Osteocyte (in vitro differentiated cells): ENCODE results near the gene TMPRSS6. TPM values are rescaled to one million over a fixed set of nuclear protein-coding genes. Genes with fewer than 3 reads are reported as not detected.

Experiments
- DNase-seq: peaks from one replicate; pipeline ENCODE4 v3.0.0; 2021; ENCODE audit warnings: mixed read lengths; ENCODE audit not compliant: unreplicated experiment; ENCODE audit errors: extremely low spot score
- H3K27ac Mint-ChIP-seq: one replicate; pipeline ENCODE4 v1.8.0; 2021; ENCODE audit warnings: mild to moderate bottlenecking, mixed read lengths; ENCODE audit not compliant: unreplicated experiment
- H3K27me3 Mint-ChIP-seq: one replicate; pipeline ENCODE4 v1.8.0; 2021; ENCODE audit warnings: mixed read lengths; ENCODE audit not compliant: unreplicated experiment
- H3K36me3 Mint-ChIP-seq: one replicate; pipeline ENCODE4 v1.8.0; 2021; ENCODE audit warnings: mixed read lengths; ENCODE audit not compliant: unreplicated experiment
- H3K4me1 Mint-ChIP-seq: one replicate; pipeline ENCODE4 v1.8.0; 2021; ENCODE audit warnings: mixed read lengths; ENCODE audit not compliant: unreplicated experiment
- H3K4me3 Mint-ChIP-seq: one replicate; pipeline ENCODE4 v1.8.0; 2021; ENCODE audit warnings: mild to moderate bottlenecking, moderate library complexity, mixed read lengths; ENCODE audit not compliant: unreplicated experiment
- H3K9me3 Mint-ChIP-seq: one replicate; pipeline ENCODE4 v1.8.0; 2021; ENCODE audit warnings: mixed read lengths; ENCODE audit not compliant: unreplicated experiment
- total RNA-seq: library from RNA; stranded (reverse); gene quantifications from 2 replicates; pipeline ENCODE4 v1.2.1, GENCODE V29; 2021
- TF ChIP-seq, protein P1 (sequence below): fragments of 200-600 bp; sonication (generic); IDR thresholded peaks from 2 replicates; pipeline ENCODE4 v1.5.0; 2021; ENCODE audit warnings: antibody characterized with exemption, mild to moderate bottlenecking, moderate library complexity

The TMPRSS6 gene
- total RNA-seq, 1 donor from 2014 or later: not detected

DNA sequence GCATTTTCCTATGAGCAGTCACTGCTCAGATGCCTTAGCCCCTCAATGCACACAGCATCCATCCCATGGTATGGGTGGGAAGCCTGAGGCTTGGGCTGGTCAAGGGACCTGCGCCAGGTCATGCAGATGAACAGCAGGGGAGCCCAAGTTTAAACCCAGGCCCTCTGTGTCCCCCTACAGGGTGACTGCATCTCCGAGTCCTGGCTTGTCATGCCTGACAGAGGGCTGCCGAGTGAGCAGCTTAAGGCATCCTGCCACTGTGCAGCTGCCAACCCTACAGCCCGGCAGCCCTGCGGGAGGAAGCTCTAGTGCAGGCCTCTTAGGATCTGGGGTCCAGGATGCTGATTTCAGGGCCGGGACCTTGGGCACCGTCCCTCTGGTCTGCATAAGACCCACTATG lies 30.2 kb upstream of the TMPRSS6 start:
- Mint-ChIP-seq H3K4me1 (no peaks in the 10 kb centered on the region), H3K27ac (no peak overlapping the region), H3K27me3 (peaks cover 15% of the 10 kb centered on the region), H3K9me3 (no peaks in the 10 kb centered on the region), H3K4me3 (no peak overlapping the region), H3K36me3 (no peaks in the 10 kb centered on the region)
- DNase-seq: no peak
- TF ChIP-seq, protein P1, sequence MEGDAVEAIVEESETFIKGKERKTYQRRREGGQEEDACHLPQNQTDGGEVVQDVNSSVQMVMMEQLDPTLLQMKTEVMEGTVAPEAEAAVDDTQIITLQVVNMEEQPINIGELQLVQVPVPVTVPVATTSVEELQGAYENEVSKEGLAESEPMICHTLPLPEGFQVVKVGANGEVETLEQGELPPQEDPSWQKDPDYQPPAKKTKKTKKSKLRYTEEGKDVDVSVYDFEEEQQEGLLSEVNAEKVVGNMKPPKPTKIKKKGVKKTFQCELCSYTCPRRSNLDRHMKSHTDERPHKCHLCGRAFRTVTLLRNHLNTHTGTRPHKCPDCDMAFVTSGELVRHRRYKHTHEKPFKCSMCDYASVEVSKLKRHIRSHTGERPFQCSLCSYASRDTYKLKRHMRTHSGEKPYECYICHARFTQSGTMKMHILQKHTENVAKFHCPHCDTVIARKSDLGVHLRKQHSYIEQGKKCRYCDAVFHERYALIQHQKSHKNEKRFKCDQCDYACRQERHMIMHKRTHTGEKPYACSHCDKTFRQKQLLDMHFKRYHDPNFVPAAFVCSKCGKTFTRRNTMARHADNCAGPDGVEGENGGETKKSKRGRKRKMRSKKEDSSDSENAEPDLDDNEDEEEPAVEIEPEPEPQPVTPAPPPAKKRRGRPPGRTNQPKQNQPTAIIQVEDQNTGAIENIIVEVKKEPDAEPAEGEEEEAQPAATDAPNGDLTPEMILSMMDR: no peak

DNA sequence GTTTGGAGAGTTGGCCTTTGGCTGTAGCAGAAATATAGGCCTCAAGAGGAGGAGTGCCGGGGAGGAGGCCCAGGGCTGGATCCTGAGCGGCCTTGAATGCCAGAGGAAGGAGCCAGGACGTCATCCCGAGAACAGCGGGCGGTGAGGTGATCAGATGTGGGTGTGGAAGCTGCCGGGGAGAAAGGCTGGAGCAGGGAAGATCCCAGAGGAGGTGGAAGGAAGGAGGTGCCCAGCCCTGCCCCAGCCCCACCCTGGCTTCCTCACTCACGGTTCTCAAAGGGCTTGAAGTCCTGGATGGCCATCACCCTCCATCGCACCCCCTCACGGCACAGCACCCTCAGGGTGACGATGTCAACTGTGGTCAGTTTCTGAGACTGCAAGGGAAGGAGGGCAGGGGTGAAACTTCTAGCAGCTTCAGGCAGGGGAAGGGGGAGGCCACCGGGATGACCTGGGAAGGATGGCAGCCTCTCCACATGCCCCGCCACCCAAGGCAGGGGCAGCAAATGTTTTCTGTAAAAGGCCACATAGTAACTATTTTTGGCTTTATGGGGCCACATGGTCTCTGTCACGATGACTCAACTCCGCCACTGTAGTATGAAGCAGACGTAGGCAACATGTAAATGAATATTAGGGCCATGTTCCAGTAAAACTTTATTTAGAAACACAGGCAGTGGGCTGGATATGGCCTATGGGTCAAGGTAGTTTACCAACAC lies 29.5 kb upstream of the TMPRSS6 start:
- no peaks in the 10 kb centered on the region for H3K36me3 Mint-ChIP-seq
- no peak for DNase-seq
- H3K9me3 Mint-ChIP-seq: no peaks in the 10 kb centered on the region
- no peak overlapping the region for H3K27ac Mint-ChIP-seq
- TF ChIP-seq, protein P1: no peak
- peaks cover 12% of the 10 kb centered on the region for H3K27me3 Mint-ChIP-seq
- H3K4me1 Mint-ChIP-seq: no peaks in the 10 kb centered on the region
- H3K4me3 Mint-ChIP-seq: no peak overlapping the region

DNA sequence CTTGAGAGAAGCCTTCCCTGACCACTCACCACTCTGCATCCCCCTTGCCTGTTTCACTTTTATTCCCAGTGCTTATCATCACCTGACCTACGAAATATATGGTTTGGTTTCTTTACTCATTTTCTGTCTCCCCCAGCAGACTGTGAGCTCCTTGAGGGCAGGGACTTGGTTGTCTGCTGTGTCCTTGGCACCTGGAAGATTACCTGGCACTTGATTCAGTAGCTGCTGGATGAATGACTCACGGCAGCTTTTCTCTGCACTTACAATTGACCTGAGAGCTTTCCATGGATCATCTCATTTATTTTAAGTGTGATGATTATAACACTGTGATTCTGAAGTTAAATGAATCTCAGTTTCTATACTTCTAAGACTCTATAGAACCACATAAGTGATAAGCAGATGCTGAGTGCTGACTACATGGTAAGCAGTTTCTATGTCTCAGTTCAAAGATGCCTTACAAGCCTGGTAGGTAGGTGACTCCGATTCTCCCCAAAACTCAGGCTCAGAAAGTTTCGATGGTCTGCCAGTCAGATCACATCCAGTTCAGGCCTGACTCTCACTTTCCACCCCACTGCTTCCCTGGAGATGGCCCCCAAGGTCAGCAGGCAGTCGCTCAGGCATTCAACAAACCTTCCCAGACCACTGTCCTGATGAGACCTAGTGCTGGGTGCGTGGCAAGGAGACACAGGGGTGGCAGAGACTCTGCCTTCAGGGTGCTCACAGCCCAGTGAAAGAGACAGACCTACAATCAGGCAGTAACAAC lies 28.6 kb upstream of the TMPRSS6 start:
- DNase-seq: no peak
- Mint-ChIP-seq H3K4me1 (no peaks in the 10 kb centered on the region), H3K9me3 (no peaks in the 10 kb centered on the region), H3K36me3 (no peaks in the 10 kb centered on the region), H3K27me3 (peaks cover 12% of the 10 kb centered on the region), H3K4me3 (no peak overlapping the region), H3K27ac (no peak overlapping the region)
- TF ChIP-seq, protein P1: no peak

DNA sequence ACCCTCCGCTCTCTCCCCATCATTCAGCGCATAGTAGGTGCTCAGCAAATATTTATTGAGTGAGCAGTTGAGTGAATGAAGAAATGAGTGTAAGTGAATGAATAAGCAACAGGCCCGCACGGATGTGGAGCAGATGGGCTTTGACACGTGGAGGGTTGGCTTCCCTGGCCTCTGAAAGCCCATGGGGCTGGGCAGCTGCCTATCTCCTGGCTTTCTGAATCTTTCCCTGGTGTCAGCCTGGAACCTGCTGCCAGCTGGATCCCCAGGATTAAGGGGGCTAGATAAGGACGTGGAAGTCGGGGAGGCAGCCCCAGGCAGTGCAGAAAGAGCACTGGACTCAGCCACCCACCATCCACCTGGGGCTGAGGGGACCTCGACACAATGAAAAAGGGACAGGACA lies 27.6 kb upstream of the TMPRSS6 start:
- Mint-ChIP-seq H3K27me3 (peaks cover 12% of the 10 kb centered on the region), H3K4me1 (no peaks in the 10 kb centered on the region), H3K4me3 (no peak overlapping the region), H3K9me3 (no peaks in the 10 kb centered on the region), H3K36me3 (no peaks in the 10 kb centered on the region), H3K27ac (no peak overlapping the region)
- TF ChIP-seq, protein P1: no peak
- DNase-seq: no peak

DNA sequence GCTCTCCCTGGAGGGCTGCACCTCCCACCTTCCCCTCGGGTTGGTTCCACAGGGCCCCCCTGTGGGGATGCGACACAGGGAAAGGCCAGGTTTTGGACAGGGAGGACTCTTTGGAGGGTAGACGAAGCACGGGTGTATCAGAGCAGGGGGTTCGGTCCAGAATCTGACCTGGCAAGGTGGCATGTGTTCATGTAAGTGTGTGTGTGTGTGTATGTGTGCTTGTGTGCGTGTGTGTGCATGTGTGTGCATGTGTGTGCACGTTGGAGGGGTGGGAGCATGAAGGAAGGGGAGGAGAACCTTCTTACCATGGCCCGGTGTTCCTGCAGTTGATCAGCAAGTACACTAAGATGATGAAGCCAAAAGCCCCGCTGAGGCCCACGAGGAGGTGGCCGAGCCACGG lies 25.5 kb upstream of the TMPRSS6 start:
- Mint-ChIP-seq H3K9me3 (no peaks in the 10 kb centered on the region), H3K27ac (no peak overlapping the region)

More for the DNA sequence above, 25.5 kb upstream of the TMPRSS6 start:
- H3K4me1 Mint-ChIP-seq: no peaks in the 10 kb centered on the region
- H3K36me3 Mint-ChIP-seq: no peaks in the 10 kb centered on the region
- H3K4me3 Mint-ChIP-seq: no peak overlapping the region
- TF ChIP-seq, protein P1: no peak
- peaks cover 12% of the 10 kb centered on the region for H3K27me3 Mint-ChIP-seq
- DNase-seq: no peak
